BLaER1 treated with 17β-estradiol and CSF1 and Interleukin-3, amounts not matched to agents 10 nM and 100 nM (cell line): ENCODE measurements around the gene FCMR.

Experiments
- H3K27ac ChIP-seq, 11 experiments: shearing (Covaris generic); formaldehyde crosslinking; 2 replicates each; pipeline ENCODE4 v1.8.1; 2022
- H3K27me3 ChIP-seq, 11 experiments: shearing (Covaris generic); formaldehyde crosslinking; 2 replicates each; pipeline ENCODE4 v1.8.1; 2022
- H3K36me3 ChIP-seq, 11 experiments: shearing (Covaris generic); formaldehyde crosslinking; 2 replicates each; pipeline ENCODE4 v1.8.1; 2022
- H3K4me1 ChIP-seq, 10 experiments: shearing (Covaris generic); formaldehyde crosslinking; 2 replicates each; pipeline ENCODE4 v1.8.1; 2022
- H3K4me2 ChIP-seq, 11 experiments: shearing (Covaris generic); formaldehyde crosslinking; 2 replicates each; pipeline ENCODE4 v1.8.1; 2022
- H3K4me3 ChIP-seq, 10 experiments: shearing (Covaris generic); formaldehyde crosslinking; 2 replicates each; pipeline ENCODE4 v1.8.1; 2022
- H3K9ac ChIP-seq, 11 experiments: shearing (Covaris generic); formaldehyde crosslinking; 2 replicates each; pipeline ENCODE4 v1.8.1; 2022
- H3K9me3 ChIP-seq, 11 experiments: shearing (Covaris generic); formaldehyde crosslinking; replicated peaks in 1 of 11; 2 replicates each; pipeline ENCODE4 v1.8.1; 2022
- H4K20me1 ChIP-seq, 11 experiments: shearing (Covaris generic); formaldehyde crosslinking; 2 replicates each; pipeline ENCODE4 v1.8.1; 2022
- Cebpa-rat ChIP-seq, 11 experiments: shearing (Covaris generic); IDR thresholded peaks; 2 replicates each; pipeline ENCODE4 v1.8.1; 2022

FCMR gene

DNA sequence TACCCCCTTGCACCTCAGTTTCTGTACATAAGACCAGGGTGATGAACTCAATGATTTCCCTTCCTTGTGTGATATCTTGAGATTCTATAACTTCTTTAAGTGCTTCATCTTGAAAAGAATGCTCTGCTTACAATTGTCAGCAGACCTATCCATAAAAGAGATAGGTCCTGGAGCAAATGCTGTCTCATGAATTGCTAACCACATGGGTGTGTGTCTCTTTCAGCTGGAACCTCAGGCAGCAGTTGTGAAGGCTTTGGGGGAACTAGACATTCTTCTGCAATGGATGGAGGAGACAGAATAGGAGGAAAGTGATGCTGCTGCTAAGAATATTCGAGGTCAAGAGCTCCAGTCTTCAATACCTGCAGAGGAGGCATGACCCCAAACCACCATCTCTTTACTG lies 53.5 kb downstream of the FCMR start:
- Histone ChIP-seq H3K4me1 (peaks cover 0 to 16% (median 11%) of the 10 kb centered on the region in 10 experiments; a peak in 17 of 20 replicates), H3K27me3 (no peaks in the 10 kb centered on the region), H3K9me3 (peaks cover 7 to 18% (median 15%) of the 10 kb centered on the region in 11 experiments; a peak in 20 of 22 replicates), H3K4me3 (no peak overlapping the region), H3K36me3 (no peaks in the 10 kb centered on the region), H4K20me1 (no peaks in the 10 kb centered on the region), H3K9ac (no peak overlapping the region), H3K27ac (no peak overlapping the region), H3K4me2 (no peak overlapping the region)
- TF ChIP-seq Cebpa-rat (IDR thresholded peaks at IDR 0.05), result no peak

- no peaks in the 10 kb centered on the region for H3K36me3 ChIP-seq
- H3K4me2 ChIP-seq, result no peak overlapping the region
- no peaks in the 10 kb centered on the region for H4K20me1 ChIP-seq
- H3K27ac ChIP-seq, result no peak overlapping the region
- H3K4me3 ChIP-seq, result no peak overlapping the region
- peaks cover 0 to 16% (median 11%) of the 10 kb centered on the region in 10 experiments; a peak in 17 of 20 replicates for H3K4me1 ChIP-seq
- H3K9ac ChIP-seq, result no peak overlapping the region
- no peak for TF ChIP-seq Cebpa-rat (IDR thresholded peaks at IDR 0.05)
- peaks cover 7 to 14% (median 11%) of the 10 kb centered on the region in 11 experiments; a peak in 20 of 22 replicates for H3K9me3 ChIP-seq
- no peaks in the 10 kb centered on the region for H3K27me3 ChIP-seq
These were observed 54.0 kb downstream of the FCMR start for GRCh38 chr1:206867716-206868115.

- Histone ChIP-seq H3K27ac (no peak overlapping the region), H3K9me3 (peaks cover 4 to 10% (median 6%) of the 10 kb centered on the region in 11 experiments; a peak in 19 of 22 replicates), H3K4me2 (no peak overlapping the region), H4K20me1 (no peaks in the 10 kb centered on the region), H3K4me1 (peaks cover 0 to 16% (median 11%) of the 10 kb centered on the region in 10 experiments; a peak in 17 of 20 replicates), H3K4me3 (no peak overlapping the region), H3K27me3 (no peaks in the 10 kb centered on the region), H3K36me3 (no peaks in the 10 kb centered on the region), H3K9ac (no peak overlapping the region)
- TF ChIP-seq Cebpa-rat (IDR thresholded peaks at IDR 0.05), result no peak
These were observed 54.5 kb downstream of the FCMR start for GRCh38 chr1:206867239-206867638.

GRCh38 chr1:206866062-206866461 lies 55.7 kb downstream of the FCMR start:
- Histone ChIP-seq H3K4me3 (no peak overlapping the region), H3K27ac (no peak overlapping the region), H3K9ac (no peak overlapping the region), H3K27me3 (no peaks in the 10 kb centered on the region), H3K4me2 (no peak overlapping the region), H3K4me1 (peaks cover 0 to 16% (median 11%) of the 10 kb centered on the region in 10 experiments; a peak in 17 of 20 replicates), H3K9me3 (no peaks in the 10 kb centered on the region), H3K36me3 (no peaks in the 10 kb centered on the region), H4K20me1 (no peaks in the 10 kb centered on the region)
- TF ChIP-seq Cebpa-rat (IDR thresholded peaks at IDR 0.05), result no peak

DNA sequence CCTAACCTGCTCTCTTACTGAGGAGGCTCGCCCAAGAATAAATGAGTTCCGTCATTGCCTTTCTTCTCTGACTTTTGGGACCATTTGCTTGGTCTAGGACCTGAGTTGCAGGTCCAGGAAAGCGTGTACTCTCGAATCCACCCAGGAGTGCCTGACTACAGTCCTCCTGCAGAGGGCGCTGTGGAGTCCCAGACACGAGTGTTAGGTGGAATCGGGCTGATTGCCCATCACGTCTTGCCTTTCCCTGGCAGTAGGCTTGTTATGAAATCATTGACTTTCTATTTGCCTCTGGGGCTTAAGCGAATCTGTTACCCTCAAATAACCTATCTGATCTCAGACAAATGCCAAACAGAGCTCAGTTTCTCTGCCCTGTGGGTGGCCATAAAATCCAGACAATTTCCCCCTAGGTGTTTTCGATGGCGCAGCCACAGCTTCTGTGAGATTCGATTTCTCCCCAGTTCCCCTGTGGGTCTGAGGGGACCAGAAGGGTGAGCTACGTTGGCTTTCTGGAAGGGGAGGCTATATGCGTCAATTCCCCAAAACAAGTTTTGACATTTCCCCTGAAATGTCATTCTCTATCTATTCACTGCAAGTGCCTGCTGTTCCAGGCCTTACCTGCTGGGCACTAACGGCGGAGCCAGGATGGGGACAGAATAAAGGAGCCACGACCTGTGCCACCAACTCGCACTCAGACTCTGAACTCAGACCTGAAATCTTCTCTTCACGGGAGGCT lies 56.6 kb downstream of the FCMR start, which contains the start of gene IL20:
Gene IL20 (plus strand): TSS at position 685 of the 733 bp plus-strand sequence. CDS start 230 bp downstream, outside the sequence.
- H3K4me2 ChIP-seq, result no peak within 1 kb of the TSS
- no peaks in the 10 kb centered on the region for H3K9me3 ChIP-seq
- no peak for TF ChIP-seq Cebpa-rat (IDR thresholded peaks at IDR 0.05)
- H3K27me3 ChIP-seq, result no peaks in the 10 kb centered on the region
- no peaks in the 10 kb centered on the region for H4K20me1 ChIP-seq
- H3K4me3 ChIP-seq, result no peak within 1 kb of the TSS
- H3K4me1 ChIP-seq, result peaks cover 0 to 7% (median 3%) of the 10 kb centered on the region in 10 experiments; a peak in 16 of 20 replicates
- H3K36me3 ChIP-seq, result no peaks in the 10 kb centered on the region
- H3K27ac ChIP-seq, result no peak within 1 kb of the TSS
- no peak within 1 kb of the TSS for H3K9ac ChIP-seq

GRCh38 chr1:206863266-206863665 lies 58.5 kb downstream of the FCMR start:
- Histone ChIP-seq H3K4me1 (peaks cover 11 to 14% (median 13%) of the 10 kb centered on the region in 10 experiments), H3K27me3 (no peaks in the 10 kb centered on the region), H4K20me1 (no peaks in the 10 kb centered on the region), H3K9me3 (no peaks in the 10 kb centered on the region), H3K4me2 (no peak overlapping the region), H3K36me3 (no peaks in the 10 kb centered on the region), H3K27ac (no peak overlapping the region), H3K4me3 (no peak overlapping the region), H3K9ac (no peak overlapping the region)
- no peak for TF ChIP-seq Cebpa-rat (IDR thresholded peaks at IDR 0.05)

GRCh38 chr1:206860165-206860564 lies 61.6 kb downstream of the FCMR start:
- Histone ChIP-seq H3K4me2 (no peak overlapping the region), H4K20me1 (no peaks in the 10 kb centered on the region), H3K36me3 (no peaks in the 10 kb centered on the region), H3K9me3 (no peaks in the 10 kb centered on the region; a peak in 1 of 22 replicates), H3K9ac (no peak overlapping the region), H3K4me1 (peaks cover 11 to 21% (median 13%) of the 10 kb centered on the region in 10 experiments), H3K27ac (no peak overlapping the region), H3K4me3 (no peak overlapping the region), H3K27me3 (no peaks in the 10 kb centered on the region)
- no peak for TF ChIP-seq Cebpa-rat (IDR thresholded peaks at IDR 0.05)

DNA sequence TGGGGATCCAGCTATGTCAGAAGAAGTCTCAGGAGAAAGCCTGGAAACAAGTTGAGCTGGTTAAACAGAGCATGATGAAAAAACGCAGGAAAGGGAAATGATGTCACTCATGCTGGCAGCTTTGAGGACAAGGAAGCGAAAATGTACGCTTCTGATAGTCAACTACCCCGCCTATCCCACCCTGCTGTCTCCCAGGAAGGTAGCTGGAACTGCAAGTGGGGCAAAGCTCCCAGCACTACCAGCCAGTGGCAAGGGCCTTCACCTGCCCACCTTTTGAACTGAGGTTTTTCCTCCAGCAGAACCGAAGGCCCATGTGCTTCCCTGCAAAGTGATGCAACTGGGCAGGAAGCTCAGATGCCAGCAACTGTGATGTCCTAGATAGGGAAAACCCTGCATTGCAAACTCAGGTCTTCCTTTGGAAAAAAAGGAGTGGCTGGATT lies 62.6 kb downstream of the FCMR start:
- Histone ChIP-seq H3K9ac (no peak overlapping the region), H3K4me3 (no peak overlapping the region), H3K4me2 (peak overlapping the region; percentile 43 to 76 (median 63)), H3K27ac (peak overlapping the region in 8 of 11 experiments; percentile 24 to 61 (median 48); a peak in 14 of 22 replicates), H3K9me3 (no peaks in the 10 kb centered on the region; a peak in 1 of 22 replicates), H3K36me3 (no peaks in the 10 kb centered on the region), H3K27me3 (no peaks in the 10 kb centered on the region), H4K20me1 (no peaks in the 10 kb centered on the region), H3K4me1 (peaks cover 11 to 21% (median 13%) of the 10 kb centered on the region in 10 experiments)
- TF ChIP-seq Cebpa-rat (IDR thresholded peaks at IDR 0.05), result no peak

DNA sequence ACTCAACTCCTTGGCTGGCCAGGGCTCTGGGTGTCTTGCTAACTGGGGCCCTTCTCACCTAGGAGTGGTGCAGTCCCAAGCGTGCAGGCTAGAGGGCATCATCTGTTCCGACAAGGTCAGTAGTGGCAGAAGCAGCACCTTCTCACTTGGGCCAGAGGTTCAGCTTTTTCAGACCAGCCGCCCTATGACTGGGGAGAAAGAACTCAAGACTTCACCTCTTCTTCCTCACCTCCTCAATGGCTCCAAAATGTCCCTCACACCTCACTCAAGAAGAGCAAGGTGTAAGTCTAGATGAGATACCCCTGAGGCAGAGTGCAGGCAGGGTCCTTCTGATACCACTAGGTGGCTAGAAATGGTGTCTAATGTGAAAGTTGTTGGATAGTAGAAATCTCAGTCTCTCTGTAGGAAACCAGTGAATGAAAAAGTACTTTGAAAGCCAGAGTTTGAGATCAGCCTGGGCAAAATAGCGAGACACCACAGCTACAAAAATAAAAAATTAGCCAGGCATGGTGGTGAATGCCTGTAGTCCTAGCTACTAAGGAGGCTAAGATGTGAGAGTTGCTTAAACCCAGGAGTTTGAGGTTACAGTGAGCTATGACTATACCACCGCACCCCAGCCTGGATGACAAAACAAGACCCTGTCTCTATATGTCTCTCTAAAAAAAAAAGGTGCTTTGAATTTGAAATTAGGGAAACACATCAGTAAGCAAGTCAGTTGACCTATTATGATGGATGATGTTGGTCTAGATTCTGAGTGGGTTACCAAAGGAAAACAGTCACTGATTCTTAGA lies 64.9 kb downstream of the FCMR start:
- Histone ChIP-seq H3K27ac (no peak overlapping the region), H4K20me1 (no peaks in the 10 kb centered on the region), H3K4me2 (no peak overlapping the region), H3K4me3 (no peak overlapping the region), H3K9me3 (peaks cover 5 to 17% (median 13%) of the 10 kb centered on the region in 11 experiments; a peak in 17 of 22 replicates), H3K9ac (no peak overlapping the region), H3K27me3 (no peaks in the 10 kb centered on the region), H3K4me1 (peaks cover 11 to 21% (median 13%) of the 10 kb centered on the region in 10 experiments), H3K36me3 (no peaks in the 10 kb centered on the region)
- TF ChIP-seq Cebpa-rat (IDR thresholded peaks at IDR 0.05), result no peak
